Peyer's patch (tissue), 4 donors: ENCODE measurements around the gene HAUS1.

Experiments
- CTCF ChIP-seq, 6 experiments: fragments of 450-650 bp in 4 of 6; fragments of 200-600 bp in 2 of 6; sonication (generic) in 1 of 6; IDR thresholded peaks; one replicate each; pipeline ENCODE4 v1.5.1; 2017 to 2019; ENCODE audit warnings: antibody characterized with exemption in 6 of 6, mild to moderate bottlenecking in 3 of 6, moderate library complexity in 1 of 6
- POLR2A ChIP-seq, 2 donors: fragments of 450-650 bp; IDR thresholded peaks; one replicate each; pipeline ENCODE4 v1.5.1; 2017; ENCODE audit warnings: antibody characterized with exemption in 2 of 2, mild to moderate bottlenecking in 2 of 2, moderate library complexity in 2 of 2

GRCh38 chr18:46097801-46098615 is 6.2 kb upstream of the HAUS1 start, which contains the start of gene ATP5F1A:
- TF ChIP-seq CTCF (IDR thresholded peaks at IDR 0.05) (no peak), POLR2A (IDR thresholded peaks at IDR 0.05) (peak; percentile 91 to 92)
